GM10248 (cell line): Measurements from ENCODE around the gene PHKG2.

Experiments
- CTCF ChIA-PET: fragments of 300-600 bp; sonication (Branson Sonifier 250); formaldehyde crosslinking; extraction: SDS; loops from one replicate; lab custom pipeline; 2021; ENCODE audit warnings: antibody characterized with exemption; lab: Yijun Ruan, JAX
- POLR2A ChIA-PET: fragments of 350-650 bp; sonication (Branson Sonifier 250); formaldehyde crosslinking; extraction: SDS; loops from one replicate; lab custom pipeline; 2020; ENCODE audit warnings: antibody characterized with exemption; lab: Yijun Ruan, JAX
- DNase-seq: peaks from one replicate; pipeline ENCODE4 v3.0.0; 2012; ENCODE audit errors: extremely low spot score
- TF ChIP-seq, protein P1 (sequence below): IDR thresholded peaks from 2 replicates; pipeline ENCODE4 v1.5.1; 2012; ENCODE audit warnings: mild to moderate bottlenecking, low read depth; ENCODE audit errors: extremely low read depth, missing control alignments, control extremely low read depth

The PHKG2 gene

GRCh38 chr16:30758988-30759491 is 10.8 kb downstream of the PHKG2 start:
- CTCF ChIA-PET: interaction anchor here (0.8 to 2.2 kb wide), 8 partner anchors 10 to 143 kb away, joined by 3 to 7 read pairs (median 3); partner anchors contain the start of gene PHKG2
- TF ChIP-seq, protein P1, sequence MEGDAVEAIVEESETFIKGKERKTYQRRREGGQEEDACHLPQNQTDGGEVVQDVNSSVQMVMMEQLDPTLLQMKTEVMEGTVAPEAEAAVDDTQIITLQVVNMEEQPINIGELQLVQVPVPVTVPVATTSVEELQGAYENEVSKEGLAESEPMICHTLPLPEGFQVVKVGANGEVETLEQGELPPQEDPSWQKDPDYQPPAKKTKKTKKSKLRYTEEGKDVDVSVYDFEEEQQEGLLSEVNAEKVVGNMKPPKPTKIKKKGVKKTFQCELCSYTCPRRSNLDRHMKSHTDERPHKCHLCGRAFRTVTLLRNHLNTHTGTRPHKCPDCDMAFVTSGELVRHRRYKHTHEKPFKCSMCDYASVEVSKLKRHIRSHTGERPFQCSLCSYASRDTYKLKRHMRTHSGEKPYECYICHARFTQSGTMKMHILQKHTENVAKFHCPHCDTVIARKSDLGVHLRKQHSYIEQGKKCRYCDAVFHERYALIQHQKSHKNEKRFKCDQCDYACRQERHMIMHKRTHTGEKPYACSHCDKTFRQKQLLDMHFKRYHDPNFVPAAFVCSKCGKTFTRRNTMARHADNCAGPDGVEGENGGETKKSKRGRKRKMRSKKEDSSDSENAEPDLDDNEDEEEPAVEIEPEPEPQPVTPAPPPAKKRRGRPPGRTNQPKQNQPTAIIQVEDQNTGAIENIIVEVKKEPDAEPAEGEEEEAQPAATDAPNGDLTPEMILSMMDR: no peak
- POLR2A ChIA-PET: interaction anchor here (1.3 to 1.4 kb wide), 2 partner anchors 9 to 11 kb away, joined by 3 to 6 read pairs; partner anchors contain the start of gene PHKG2
- no peak for DNase-seq

DNA sequence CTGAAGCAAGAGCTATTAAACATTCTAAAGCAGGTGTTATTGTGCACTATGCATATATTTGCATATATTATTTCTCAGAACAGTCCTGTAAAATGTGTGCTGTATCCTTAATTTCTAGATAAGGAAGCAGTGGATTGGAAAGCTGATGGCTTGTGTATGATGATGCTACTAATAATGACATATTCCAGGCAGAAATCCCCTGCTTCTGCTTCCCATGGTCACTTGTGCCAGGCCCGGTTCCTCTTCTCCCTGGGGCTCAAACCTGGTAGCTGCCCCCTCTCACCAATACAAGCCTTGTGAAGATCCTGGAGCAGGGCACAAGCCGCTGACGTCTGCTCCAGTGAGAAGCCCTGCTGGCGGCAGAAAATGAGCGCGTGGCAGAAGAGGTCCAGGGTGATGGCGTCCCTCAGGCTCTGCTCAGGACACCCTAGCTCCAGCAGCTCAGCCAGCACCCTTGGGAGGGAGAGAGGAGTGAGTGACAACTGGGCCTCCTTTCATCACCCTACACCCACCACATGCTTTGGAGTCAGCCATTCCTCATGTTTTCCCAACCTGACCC is 11.9 kb downstream of the PHKG2 start:
- POLR2A ChIA-PET: interaction anchor here (1.3 to 1.4 kb wide), 2 partner anchors 8 to 12 kb away, joined by 3 to 6 read pairs; partner anchors contain the start of gene PHKG2
- no peak for DNase-seq
- TF ChIP-seq, protein P1: no peak
- CTCF ChIA-PET: interaction anchor here (0.8 to 2.2 kb wide), 9 partner anchors 9 to 108 kb away, joined by 3 to 7 read pairs (median 3); partner anchors contain the start of gene PHKG2

DNA sequence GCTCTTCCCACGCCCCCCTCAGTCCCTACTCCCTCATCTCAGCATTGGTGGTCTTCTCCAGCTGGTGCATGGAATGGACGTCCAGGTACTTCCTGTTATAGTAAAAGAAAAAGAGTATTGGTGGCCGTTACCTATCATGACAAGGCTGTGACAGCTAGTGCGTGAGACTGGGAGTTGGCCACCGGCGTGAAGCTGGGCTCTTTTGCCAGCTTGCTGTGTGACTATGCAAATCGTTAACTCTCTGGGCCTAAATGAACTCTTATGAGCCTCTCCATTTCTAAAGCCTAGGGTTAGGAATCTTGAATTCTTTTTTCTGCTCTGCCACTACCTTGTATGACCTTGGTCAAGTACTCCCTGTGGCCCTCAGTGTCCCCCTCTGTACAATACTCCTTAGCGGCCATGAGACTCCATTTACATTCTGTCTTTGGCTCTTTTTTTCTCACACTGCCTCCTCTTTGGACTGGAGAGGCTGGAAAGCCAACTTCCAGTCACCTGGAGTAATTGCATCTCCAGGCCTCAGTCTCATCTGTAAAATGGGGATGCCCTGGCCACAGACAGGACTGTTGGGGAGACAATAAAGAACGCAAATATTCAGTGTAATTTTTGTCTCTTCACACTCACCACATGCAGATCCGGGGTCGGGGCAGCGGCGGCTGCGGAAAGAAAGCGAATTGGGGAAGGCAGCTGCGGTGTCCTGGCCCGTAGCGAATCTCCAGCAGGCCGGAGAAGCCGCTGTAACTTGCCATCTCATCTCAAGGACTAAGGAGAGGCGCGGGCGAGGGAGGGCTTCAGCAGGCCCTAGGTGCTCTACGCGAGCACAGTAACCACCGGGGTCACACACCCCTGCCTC is 12.6 kb downstream of the PHKG2 start:
- no peak for DNase-seq
- ChIA-PET POLR2A (interaction anchor here (1.4 kb wide), 1 partner anchor 13 kb away, joined by 6 read pairs; the partner anchor contains the start of gene PHKG2), CTCF (interaction anchor here (0.9 to 2.2 kb wide), 6 partner anchors 10 to 107 kb away, joined by 3 to 7 read pairs (median 4); partner anchors contain the start of gene PHKG2)
- TF ChIP-seq, protein P1: no peak

- TF ChIP-seq, protein P1: no peak
- DNase-seq: peak; percentile 69
- POLR2A ChIA-PET: no interaction called here
- CTCF ChIA-PET: no interaction called here
Measured at GRCh38 chr16:30761427-30761927, 13.3 kb downstream of the PHKG2 start.

GRCh38 chr16:30761928-30762902 is 14.0 kb downstream of the PHKG2 start, which contains the start of the genes CFAP119 and RNF40:
Gene CFAP119, minus strand, starts transcription at chr16:30762062. Its CDS starts 314 bp downstream, at chr16:30761748.
Gene RNF40, plus strand, starts transcription at chr16:30762322. Its CDS starts 224 bp downstream, at chr16:30762546.
- POLR2A ChIA-PET: no interaction called here
- CTCF ChIA-PET: interaction anchor here (1.1 to 1.4 kb wide), 3 partner anchors 51 to 69 kb away, joined by 3 to 5 read pairs (median 3); no protein-coding TSS in a partner anchor
- DNase-seq: peak; percentile 99
- TF ChIP-seq, protein P1: no peak
